H9 (cell line): ENCODE data around the gene SNX12. TPM values are rescaled to one million over a fixed set of nuclear protein-coding genes. Genes with fewer than 3 reads are reported as not detected.

ENCODE experiments used
- DNase-seq: peaks from one replicate; pipeline ENCODE4 v3.0.0-alpha.2; 2017
- H2AFZ ChIP-seq: one replicate; pipeline ENCODE4 v1.6.1; 2013; ENCODE audit warnings: mild to moderate bottlenecking, low read length, control low read depth, moderate library complexity
- H2AK5ac ChIP-seq: 2 replicates; pipeline ENCODE4 v1.6.1; 2013; ENCODE audit warnings: low read length, control low read depth, mixed read lengths; ENCODE audit not compliant: insufficient read length
- H2BK120ac ChIP-seq: one replicate; pipeline ENCODE4 v1.6.1; 2013; ENCODE audit warnings: low read depth, mild to moderate bottlenecking, low read length, control low read depth, inconsistent platforms; ENCODE audit not compliant: poor library complexity, severe bottlenecking
- H2BK12ac ChIP-seq: 2 replicates; pipeline ENCODE4 v1.6.1; 2013; ENCODE audit warnings: low read length, control low read depth, mixed read lengths, low read depth; ENCODE audit not compliant: insufficient read length
- H2BK15ac ChIP-seq: 2 replicates; pipeline ENCODE4 v1.6.1; 2013; ENCODE audit warnings: low read depth, low read length, control low read depth
- H2BK20ac ChIP-seq: one replicate; pipeline ENCODE4 v1.6.1; 2013; ENCODE audit warnings: low read depth, mild to moderate bottlenecking, low read length, control low read depth, inconsistent platforms; ENCODE audit not compliant: poor library complexity, severe bottlenecking
- H2BK5ac ChIP-seq: 2 replicates; pipeline ENCODE4 v1.6.1; 2013; ENCODE audit warnings: low read length, control low read depth, mixed read lengths; ENCODE audit not compliant: insufficient read length
- H3K14ac ChIP-seq: 2 replicates; pipeline ENCODE4 v1.6.1; 2013; ENCODE audit warnings: low read length, control low read depth; ENCODE audit not compliant: insufficient read depth
- H3K18ac ChIP-seq: 2 replicates; pipeline ENCODE4 v1.6.1; 2013; ENCODE audit warnings: low read depth, mild to moderate bottlenecking, mixed read lengths, low read length, control low read depth; ENCODE audit not compliant: insufficient read length
- H3K23ac ChIP-seq: 2 replicates; pipeline ENCODE4 v1.6.1; 2013; ENCODE audit warnings: low read length, control low read depth, mixed read lengths, low read depth; ENCODE audit not compliant: insufficient read length
- H3K23me2 ChIP-seq: 2 replicates; pipeline ENCODE4 v1.6.1; 2013; ENCODE audit warnings: low read depth, mild to moderate bottlenecking, mixed read lengths, low read length, control low read depth; ENCODE audit not compliant: insufficient read length, poor library complexity, severe bottlenecking
- H3K27ac ChIP-seq: 2 replicates; pipeline ENCODE4 v1.5.1; 2013; ENCODE audit warnings: low read length, control low read depth, mixed read lengths, low read depth; ENCODE audit not compliant: insufficient read length
- H3K27me3 ChIP-seq: 2 replicates; pipeline ENCODE4 v1.6.1; 2013; ENCODE audit warnings: low read length, control low read depth, inconsistent platforms; ENCODE audit not compliant: insufficient read depth
- H3K4ac ChIP-seq: 2 replicates; pipeline ENCODE4 v1.6.1; 2013; ENCODE audit warnings: low read depth, mild to moderate bottlenecking, control low read depth, inconsistent platforms, low read length, moderate library complexity
- H3K4me1 ChIP-seq: 2 replicates; pipeline ENCODE4 v1.6.1; 2013; ENCODE audit warnings: low read length, control low read depth, inconsistent platforms; ENCODE audit not compliant: insufficient read depth
- H3K4me2 ChIP-seq: 2 replicates; pipeline ENCODE4 v1.6.1; 2013; ENCODE audit warnings: low read length, control low read depth, mixed read lengths; ENCODE audit not compliant: insufficient read length, insufficient read depth
- H3K56ac ChIP-seq: 2 replicates; pipeline ENCODE4 v1.6.1; 2013; ENCODE audit warnings: low read depth, mild to moderate bottlenecking, mixed read lengths, low read length, control low read depth; ENCODE audit not compliant: insufficient read length
- H3K79me1 ChIP-seq: 2 replicates; pipeline ENCODE4 v1.6.1; 2013; ENCODE audit warnings: low read depth, mild to moderate bottlenecking, moderate library complexity, low read length, control low read depth, inconsistent platforms; ENCODE audit not compliant: insufficient read depth, poor library complexity, severe bottlenecking
- H3K79me2 ChIP-seq: 2 replicates; pipeline ENCODE4 v1.6.1; 2013; ENCODE audit warnings: low read length, control low read depth, inconsistent platforms; ENCODE audit not compliant: insufficient read depth
- H3K9ac ChIP-seq: 2 replicates; pipeline ENCODE4 v1.6.1; 2013; ENCODE audit warnings: low read length, control low read depth, mixed read lengths; ENCODE audit not compliant: insufficient read length; ENCODE audit errors: extremely low read depth
- H3K9me3 ChIP-seq: one replicate; pipeline ENCODE4 v1.6.1; 2013; ENCODE audit warnings: low read depth, low read length, inconsistent platforms; ENCODE audit not compliant: control insufficient read depth
- H3T11ph ChIP-seq: one replicate; pipeline ENCODE4 v1.6.1; 2013; ENCODE audit warnings: mild to moderate bottlenecking, low read length, control low read depth, inconsistent platforms
- H4K20me1 ChIP-seq: one replicate; pipeline ENCODE4 v1.6.1; 2013; ENCODE audit not compliant: control insufficient read depth, insufficient read length, insufficient read depth
- H4K5ac ChIP-seq: 2 replicates; pipeline ENCODE4 v1.6.1; 2013; ENCODE audit warnings: low read depth, mild to moderate bottlenecking, mixed read lengths, low read length, control low read depth; ENCODE audit not compliant: insufficient read length
- H4K8ac ChIP-seq: replicated peaks from 2 replicates; pipeline ENCODE4 v1.6.1; 2013; ENCODE audit warnings: low read length, control low read depth, mixed read lengths, low read depth; ENCODE audit not compliant: insufficient read length
- H4K91ac ChIP-seq: 2 replicates; pipeline ENCODE4 v1.6.1; 2013; ENCODE audit warnings: low read depth, mild to moderate bottlenecking, moderate library complexity, mixed read lengths, low read length, control low read depth; ENCODE audit not compliant: insufficient read length
- H3K27ac Mint-ChIP-seq, 3 experiments: 2 replicates in 2 of 3; 3 replicates in 1 of 3; pipeline ENCODE4 v1.8.0; 2020 to 2021; ENCODE audit warnings: mixed read lengths in 3 of 3, mild to moderate bottlenecking in 1 of 3, moderate library complexity in 1 of 3
- H3K27me3 Mint-ChIP-seq: 2 replicates; pipeline ENCODE4 v1.8.0; 2021; ENCODE audit warnings: low read depth, mild to moderate bottlenecking, moderate library complexity, mixed read lengths
- H3K36me3 Mint-ChIP-seq, 3 experiments: 2 replicates in 2 of 3; 3 replicates in 1 of 3; pipeline ENCODE4 v1.8.0; 2020 to 2021; ENCODE audit warnings: low read depth in 3 of 3, mixed read lengths in 3 of 3; ENCODE audit not compliant: insufficient read depth in 1 of 3
- H3K4me1 Mint-ChIP-seq, 2 experiments: 2 replicates each; pipeline ENCODE4 v1.8.0; 2020; ENCODE audit warnings: mixed read lengths in 2 of 2
- H3K4me3 Mint-ChIP-seq, 2 experiments: 2 replicates in 1 of 2; 3 replicates in 1 of 2; pipeline ENCODE4 v1.8.0; 2020 to 2021; ENCODE audit warnings: mild to moderate bottlenecking in 2 of 2, mixed read lengths in 2 of 2, moderate library complexity in 1 of 2
- H3K9me3 Mint-ChIP-seq, 2 experiments: 2 replicates in 1 of 2; 3 replicates in 1 of 2; pipeline ENCODE4 v1.8.0; 2020; ENCODE audit warnings: mild to moderate bottlenecking in 2 of 2, mixed read lengths in 2 of 2, moderate library complexity in 1 of 2
- WGBS: extraction: QIAGEN DNeasy Blood & Tissue Kit; methylation state at CpG from one replicate; pipeline ENCODE4 v1.1.7; 2013; ENCODE audit warnings: missing lambda C conversion rate, low lambda C conversion rate, mixed read lengths; ENCODE audit not compliant: insufficient read length; ENCODE audit errors: extremely low coverage; 5-methylcytosine and 5-hydroxymethylcytosine counted together
- total RNA-seq: library from RNA; stranded (reverse); gene quantifications from 2 replicates; pipeline ENCODE4 v1.2.1, GENCODE V29; 2021
- TF ChIP-seq, protein P1 (sequence below): fragments of 200-600 bp; sonication (generic); conservative IDR thresholded peaks from 3 replicates; pipeline ENCODE4 v1.8.0; 2021; ENCODE audit warnings: antibody characterized with exemption, mild to moderate bottlenecking

The SNX12 gene
- total RNA-seq, 1 experiment from 2014 or later = 69.1 TPM

DNA sequence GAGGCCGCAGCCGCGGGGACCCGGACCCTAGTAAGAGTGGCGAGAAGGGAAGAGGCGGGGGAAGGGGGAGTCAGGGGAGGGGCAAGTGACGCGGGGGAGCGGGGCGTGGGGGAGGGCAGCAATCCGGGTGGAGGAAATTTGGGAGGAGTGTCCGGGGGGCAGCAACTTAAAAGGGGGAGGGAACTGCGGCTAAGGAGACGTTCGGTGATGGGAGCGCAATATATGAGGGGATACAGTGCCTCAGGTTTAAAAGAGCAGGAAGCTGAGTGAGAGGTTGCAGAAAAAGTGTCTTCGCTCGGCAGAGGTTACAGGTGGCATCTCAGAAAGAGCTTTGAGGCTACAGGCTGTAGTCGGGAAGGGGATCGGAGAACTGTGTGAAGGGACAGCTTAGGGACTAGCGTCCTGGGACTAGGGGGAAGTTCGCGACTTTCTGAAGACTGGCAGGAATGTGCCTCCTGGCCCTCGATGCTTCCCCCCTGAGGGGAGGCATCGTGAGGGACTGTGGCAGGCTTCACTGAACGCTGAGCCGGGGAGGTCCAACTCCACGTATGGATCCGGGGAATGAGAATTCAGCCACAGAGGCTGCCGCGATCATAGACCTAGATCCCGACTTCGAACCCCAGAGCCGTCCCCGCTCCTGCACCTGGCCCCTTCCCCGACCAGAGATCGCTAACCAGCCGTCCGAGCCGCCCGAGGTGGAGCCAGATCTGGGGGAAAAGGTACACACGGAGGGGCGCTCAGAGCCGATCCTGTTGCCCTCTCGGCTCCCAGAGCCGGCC is 28.0 kb upstream of the SNX12 start:
- H3K4me1 Mint-ChIP-seq = peaks cover 30 to 38% of the 10 kb centered on the region in 2 experiments
- whole genome bisulfite sequencing = no CpG with 5 or more reads among the region's 46 CpGs
- Histone ChIP-seq H3K4ac (no peak overlapping the region), H2BK5ac (no peak overlapping the region), H4K91ac (no peak overlapping the region), H3K79me1 (no peaks in the 10 kb centered on the region), H3K4me2 (peak overlapping the region; percentile 96), H3K27ac (no peak overlapping the region), H2BK20ac (no peak overlapping the region), H3K14ac (no peak overlapping the region; the same call in 1 of the 2 replicates), H2BK120ac (no peak overlapping the region), H2AFZ (no peak overlapping the region), H3K27me3 (no peaks in the 10 kb centered on the region; the same call in 1 of the 2 replicates), H2BK15ac (no peak overlapping the region; the same call in 1 of the 2 replicates), H3K23ac (no peak overlapping the region), H3K18ac (no peak overlapping the region), H4K5ac (no peak overlapping the region), H3K9ac (peak overlapping the region; percentile 61), H3K23me2 (peaks cover 7% of the 10 kb centered on the region), H3K56ac (no peak overlapping the region), H2BK12ac (no peak overlapping the region), H4K20me1 (no peaks in the 10 kb centered on the region), H2AK5ac (no peak overlapping the region), H3K4me1 (peaks cover 3% of the 10 kb centered on the region; the same call in 1 of the 2 replicates), H3T11ph (no peak overlapping the region), H4K8ac (no peak overlapping the region), H3K9me3 (peaks cover 19% of the 10 kb centered on the region), H3K79me2 (no peaks in the 10 kb centered on the region)
- peaks cover 65 to 73% of the 10 kb centered on the region in 2 experiments for H3K9me3 Mint-ChIP-seq
- TF ChIP-seq, protein P1, sequence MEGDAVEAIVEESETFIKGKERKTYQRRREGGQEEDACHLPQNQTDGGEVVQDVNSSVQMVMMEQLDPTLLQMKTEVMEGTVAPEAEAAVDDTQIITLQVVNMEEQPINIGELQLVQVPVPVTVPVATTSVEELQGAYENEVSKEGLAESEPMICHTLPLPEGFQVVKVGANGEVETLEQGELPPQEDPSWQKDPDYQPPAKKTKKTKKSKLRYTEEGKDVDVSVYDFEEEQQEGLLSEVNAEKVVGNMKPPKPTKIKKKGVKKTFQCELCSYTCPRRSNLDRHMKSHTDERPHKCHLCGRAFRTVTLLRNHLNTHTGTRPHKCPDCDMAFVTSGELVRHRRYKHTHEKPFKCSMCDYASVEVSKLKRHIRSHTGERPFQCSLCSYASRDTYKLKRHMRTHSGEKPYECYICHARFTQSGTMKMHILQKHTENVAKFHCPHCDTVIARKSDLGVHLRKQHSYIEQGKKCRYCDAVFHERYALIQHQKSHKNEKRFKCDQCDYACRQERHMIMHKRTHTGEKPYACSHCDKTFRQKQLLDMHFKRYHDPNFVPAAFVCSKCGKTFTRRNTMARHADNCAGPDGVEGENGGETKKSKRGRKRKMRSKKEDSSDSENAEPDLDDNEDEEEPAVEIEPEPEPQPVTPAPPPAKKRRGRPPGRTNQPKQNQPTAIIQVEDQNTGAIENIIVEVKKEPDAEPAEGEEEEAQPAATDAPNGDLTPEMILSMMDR = no peak
- peaks cover 0 to 7% (median 0%) of the 10 kb centered on the region in 3 experiments; a peak in 3 of 7 replicates for H3K36me3 Mint-ChIP-seq
- peak overlapping the region in 2 of 3 experiments; percentile 81 to 96; a peak in 3 of 7 replicates for H3K27ac Mint-ChIP-seq
- peak overlapping the region; percentile 85 to 91 for H3K4me3 Mint-ChIP-seq
- DNase-seq = no peak
- H3K27me3 Mint-ChIP-seq = peaks cover 46% of the 10 kb centered on the region
